HG03558 (cell line): ENCODE results near the gene CLCN2.

Experiments
- ATAC-seq: cut with Tn5 transposase; IDR thresholded peaks from one replicate; pipeline ENCODE4 v1.9.1; 2021; ENCODE audit warnings: moderate number of reproducible peaks; ENCODE audit not compliant: unreplicated experiment; ENCODE audit errors: extremely low read depth

The CLCN2 gene

GRCh38 chr3:184381261-184382224 lies 20.1 kb upstream of the CLCN2 start:
- no peak for ATAC-seq

GRCh38 chr3:184380627-184381260 lies 19.3 kb upstream of the CLCN2 start:
- ATAC-seq, result no peak

GRCh38 chr3:184380185-184380626 lies 18.8 kb upstream of the CLCN2 start:
- ATAC-seq, result no peak

- no peak for ATAC-seq
Observed at GRCh38 chr3:184379358-184380184, 18.2 kb upstream of the CLCN2 start, which contains the start of gene CHRD. Gene CHRD, plus strand, starts transcription at chr3:184380054. Its CDS starts 265 bp downstream, at chr3:184380319.

- no peak for ATAC-seq
Observed at GRCh38 chr3:184378651-184379357, 17.4 kb upstream of the CLCN2 start.

GRCh38 chr3:184377882-184378445 lies 16.6 kb upstream of the CLCN2 start, which contains the start of gene THPO:
Gene THPO, minus strand, starts transcription at chr3:184378207. Its CDS starts 1,948 bp downstream, at chr3:184376259.
- no peak for ATAC-seq

GRCh38 chr3:184377374-184377773 lies 16.0 kb upstream of the CLCN2 start:
- no peak for ATAC-seq

- no peak for ATAC-seq
Observed at GRCh38 chr3:184375747-184376461, 14.5 kb upstream of the CLCN2 start.

GRCh38 chr3:184373422-184373821 lies 12.0 kb upstream of the CLCN2 start:
- ATAC-seq, result no peak

GRCh38 chr3:184372911-184373310 lies 11.5 kb upstream of the CLCN2 start:
- no peak for ATAC-seq

- no peak for ATAC-seq
Observed at GRCh38 chr3:184372296-184372821, 11.0 kb upstream of the CLCN2 start.

GRCh38 chr3:184371570-184372018 lies 10.2 kb upstream of the CLCN2 start:
- no peak for ATAC-seq

GRCh38 chr3:184368586-184369183 lies 7.3 kb upstream of the CLCN2 start:
- no peak for ATAC-seq

- ATAC-seq, result no peak
Observed at GRCh38 chr3:184368116-184368515, 6.7 kb upstream of the CLCN2 start.

- ATAC-seq, result no peak
Observed at GRCh38 chr3:184366619-184367289, 5.3 kb upstream of the CLCN2 start.

GRCh38 chr3:184362668-184363546 lies 1.5 kb upstream of the CLCN2 start:
- ATAC-seq, result peak; percentile 76
